Measurements from ENCODE around the gene SPNS1. TPM values are rescaled to one million over a fixed set of nuclear protein-coding genes. Genes with fewer than 3 reads are reported as not detected.

The SPNS1 gene
- total RNA-seq, 1 donor from 2014 or later, result 13.0 TPM

DNA sequence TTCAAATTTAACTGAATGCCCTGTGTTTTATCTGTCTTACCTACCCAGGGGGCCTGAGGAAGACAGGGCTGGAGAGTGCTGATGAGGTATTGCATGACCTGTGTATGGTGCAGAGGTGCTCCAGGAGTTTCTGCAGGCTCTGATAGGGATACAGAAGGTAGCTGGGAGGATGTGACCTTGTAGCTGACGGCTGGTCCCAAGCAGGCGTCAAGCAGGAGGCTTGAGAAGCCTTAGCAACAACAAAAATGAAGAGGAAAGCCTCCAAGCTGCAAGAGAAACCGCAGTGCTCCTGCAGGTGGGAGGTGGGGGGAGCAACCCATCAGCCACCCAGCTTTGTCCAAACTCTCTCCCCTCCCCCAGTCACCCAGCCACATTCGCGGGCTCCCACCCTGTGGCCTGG, 50.6 kb downstream of the SPNS1 start:
- no peak for DNase-seq (ENCODE audit: low spot score)

GRCh38 chr16:29025735-29026134, 51.2 kb downstream of the SPNS1 start:
- DNase-seq (ENCODE audit: low spot score), result no peak

DNA sequence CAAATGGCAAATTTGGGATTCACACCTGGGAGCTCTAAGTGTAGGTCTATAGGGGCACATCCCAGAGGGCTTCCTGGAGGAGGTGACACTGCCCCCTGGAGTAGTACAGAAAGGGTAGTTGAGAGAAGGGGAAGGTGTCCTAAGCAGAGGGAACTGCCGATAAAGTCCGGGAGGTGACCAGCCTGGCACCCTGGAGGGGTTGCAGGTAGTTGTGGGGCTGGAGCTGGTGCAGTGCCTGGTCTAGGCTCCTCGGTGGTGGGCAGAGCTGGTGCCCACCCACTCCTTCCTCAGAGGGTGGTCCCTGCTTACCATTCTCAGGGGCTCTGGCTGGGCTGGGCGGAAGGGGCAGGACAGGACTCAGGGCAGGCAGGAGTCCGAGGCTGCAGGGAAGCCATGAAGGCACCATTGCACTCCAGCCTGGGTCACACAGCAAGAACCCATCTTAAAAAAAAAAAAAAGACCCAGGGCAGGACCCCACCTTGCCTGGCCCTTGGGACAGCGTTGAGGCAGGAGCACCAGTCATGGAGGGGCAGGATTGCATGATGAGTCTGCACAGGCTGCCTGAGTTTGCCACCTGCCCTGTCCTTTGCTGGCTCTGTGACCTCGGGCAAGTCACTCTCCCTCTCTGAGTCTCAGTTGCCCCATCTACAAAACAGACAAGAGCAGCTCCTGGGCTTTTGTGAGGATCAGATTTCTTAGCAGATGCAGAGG, 54.0 kb downstream of the SPNS1 start:
- no peak for DNase-seq (ENCODE audit: low spot score)

- peak; percentile 12 for DNase-seq (ENCODE audit: low spot score)
These were observed 54.8 kb downstream of the SPNS1 start for GRCh38 chr16:29029168-29029994.

- DNase-seq (ENCODE audit: low spot score), result no peak
These were observed 55.7 kb downstream of the SPNS1 start for GRCh38 chr16:29030086-29030840.

Other genes with a start within 250 kb of the SPNS1 start
- gene NPIPB9, start 223.0 kb upstream of the SPNS1 start, total RNA-seq (ENCODE audit: insufficient read depth, low replicate concordance), result 6.0 TPM
- 7.2 TPM for gene ATXN2L, start 151.8 kb upstream of the SPNS1 start, total RNA-seq (ENCODE audit: insufficient read depth, low replicate concordance)
- 37.3 TPM for gene TUFM, start 128.4 kb upstream of the SPNS1 start, total RNA-seq (ENCODE audit: insufficient read depth, low replicate concordance)
- gene SH2B1, start 110.9 kb upstream of the SPNS1 start, total RNA-seq (ENCODE audit: insufficient read depth, low replicate concordance), result 5.5 TPM
- 0.24 TPM for gene ATP2A1, start 96.3 kb upstream of the SPNS1 start, total RNA-seq (ENCODE audit: insufficient read depth, low replicate concordance)
- gene RABEP2, start 49.5 kb upstream of the SPNS1 start, total RNA-seq (ENCODE audit: insufficient read depth, low replicate concordance), result 27.4 TPM
- gene CD19, start 42.8 kb upstream of the SPNS1 start, total RNA-seq (ENCODE audit: insufficient read depth, low replicate concordance), result 4.8 TPM
- 17.6 TPM for gene NFATC2IP, start 23.8 kb upstream of the SPNS1 start, total RNA-seq (ENCODE audit: insufficient read depth, low replicate concordance)
- gene LAT, start 10.3 kb downstream of the SPNS1 start, total RNA-seq (ENCODE audit: insufficient read depth, low replicate concordance), result 0.72 TPM